Upper lobe of left lung (tissue), 6 donors: ENCODE results near the gene SAPCD2. TPM values are rescaled to one million over a fixed set of nuclear protein-coding genes. Genes with fewer than 3 reads are reported as not detected.
"Not testable (repeated sequence)": the region's sequence is repeated elsewhere in the genome, so short reads cannot be mapped to it uniquely, and the experiment has no call there.

Source experiments
- ATAC-seq, 2 donors: fragments of 200-7000 bp; cut with Tn5 transposase; one replicate each; pipeline ENCODE4 v1.9.1; 2022; ENCODE audit warnings: mild to moderate bottlenecking in 2 of 2, moderate library complexity in 2 of 2; ENCODE audit not compliant: low FRiP score in 2 of 2
- DNase-seq, 2 donors: peaks; one replicate each; pipeline ENCODE4 v3.0.0-alpha.2; 2019 to 2020
- H3K27ac ChIP-seq, 4 donors: fragments of 200-600 bp; sonication (generic); one replicate each; pipeline ENCODE4 v1.5.1; 2016 to 2019
- H3K27me3 ChIP-seq, 4 donors: fragments of 200-600 bp; sonication (generic); one replicate each; pipeline ENCODE4 v1.5.1; 2017 to 2019
- H3K36me3 ChIP-seq, 4 donors: fragments of 200-600 bp; sonication (generic); one replicate each; pipeline ENCODE4 v1.5.1; 2016 to 2019
- H3K4me1 ChIP-seq, 4 donors: fragments of 200-600 bp; sonication (generic); one replicate each; pipeline ENCODE4 v1.5.1; 2018 to 2019
- H3K4me3 ChIP-seq, 4 donors: fragments of 200-600 bp; sonication (generic); one replicate each; pipeline ENCODE4 v1.5.1; 2017 to 2019; ENCODE audit warnings: mild to moderate bottlenecking in 2 of 4, moderate library complexity in 1 of 4
- H3K9me3 ChIP-seq, 4 donors: fragments of 200-600 bp; sonication (generic); one replicate each; pipeline ENCODE4 v1.5.1; 2018 to 2019
- CTCF ChIP-seq, 6 experiments: fragments of 450-650 bp in 4 of 6; fragments of 200-600 bp in 2 of 6; sonication (generic) in 2 of 6; IDR thresholded peaks; one replicate each; pipeline ENCODE4 v1.5.1; 2016 to 2019; ENCODE audit warnings: antibody characterized with exemption in 6 of 6
- EP300 ChIP-seq, 4 donors: sonication (generic); formaldehyde crosslinking; IDR thresholded peaks; one replicate each; pipeline ENCODE4 v1.5.1; 2017; ENCODE audit warnings: antibody characterized with exemption in 4 of 4, control low read depth in 2 of 4
- POLR2A ChIP-seq, 4 donors: fragments of 450-650 bp; IDR thresholded peaks; one replicate each; pipeline ENCODE4 v1.5.1; 2016 to 2017; ENCODE audit warnings: antibody characterized with exemption in 4 of 4, mild to moderate bottlenecking in 2 of 4
- POLR2AphosphoS5 ChIP-seq, 2 donors: sonication (generic); formaldehyde crosslinking; IDR thresholded peaks; one replicate each; pipeline ENCODE4 v1.5.1; 2017; ENCODE audit warnings: antibody characterized with exemption in 2 of 2
- WGBS, 2 donors: methylation state at CpG; one replicate each; pipeline ENCODE4 v1.1.5; 2017 to 2018; 5-methylcytosine and 5-hydroxymethylcytosine counted together
- total RNA-seq, 6 donors: library from RNA; depleted of rRNA in 4 of 6; stranded (reverse); fragments of >200 nt in 4 of 6; gene quantifications; one replicate each; pipeline versions ENCODE4 v1.1.0 to v1.2.1, GENCODE V29; 2016 to 2021
- donor health status: DM: no; HTN: no; CAD: no; lungs with moderate emphysema.
- donor health status: DM: no; HTN: yes; CAD: no; lungs with severe emphysema.

Gene SAPCD2
- total RNA-seq, 6 donors from 2014 or later, result 0.69 to 6.8 (median 1.4) TPM

DNA sequence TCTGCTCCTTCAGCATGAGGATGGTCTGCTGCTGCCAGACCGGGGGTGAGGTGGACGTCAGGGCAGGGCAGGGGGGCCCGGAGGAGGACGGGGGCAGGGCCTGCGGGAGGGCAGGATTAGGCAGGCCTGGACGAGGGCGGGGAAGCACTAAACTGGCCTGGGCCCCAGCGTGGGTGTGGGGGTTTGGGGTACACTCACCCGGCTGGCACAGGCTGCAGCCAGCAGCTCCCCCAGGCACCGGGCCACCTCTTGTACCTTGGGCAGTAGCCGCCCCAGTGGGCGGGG is 5.5 kb downstream of the SAPCD2 start:
- peak in 1 of 2 donors; percentile 7 for ATAC-seq
- Histone ChIP-seq H3K4me1 (peaks cover 8 to 18% (median 14%) of the 10 kb centered on the region in 4 donors), H3K36me3 (no peaks in the 10 kb centered on the region), H3K9me3 (no peaks in the 10 kb centered on the region), H3K27ac (no peak overlapping the region), H3K27me3 (peaks cover 0 to 10% (median 0%) of the 10 kb centered on the region in 4 donors), H3K4me3 (no peak overlapping the region)
- 84 to 90% methylated on average over 5 to 10 of the region's 12 CpGs for WGBS, 2 donors
- DNase-seq, result peak in 1 of 2 donors; percentile 72
- TF ChIP-seq POLR2A (IDR thresholded peaks at IDR 0.05), result no peak
- no peak for TF ChIP-seq CTCF (IDR thresholded peaks at IDR 0.05)
- TF ChIP-seq POLR2AphosphoS5 (IDR thresholded peaks at IDR 0.05), result no peak

DNA sequence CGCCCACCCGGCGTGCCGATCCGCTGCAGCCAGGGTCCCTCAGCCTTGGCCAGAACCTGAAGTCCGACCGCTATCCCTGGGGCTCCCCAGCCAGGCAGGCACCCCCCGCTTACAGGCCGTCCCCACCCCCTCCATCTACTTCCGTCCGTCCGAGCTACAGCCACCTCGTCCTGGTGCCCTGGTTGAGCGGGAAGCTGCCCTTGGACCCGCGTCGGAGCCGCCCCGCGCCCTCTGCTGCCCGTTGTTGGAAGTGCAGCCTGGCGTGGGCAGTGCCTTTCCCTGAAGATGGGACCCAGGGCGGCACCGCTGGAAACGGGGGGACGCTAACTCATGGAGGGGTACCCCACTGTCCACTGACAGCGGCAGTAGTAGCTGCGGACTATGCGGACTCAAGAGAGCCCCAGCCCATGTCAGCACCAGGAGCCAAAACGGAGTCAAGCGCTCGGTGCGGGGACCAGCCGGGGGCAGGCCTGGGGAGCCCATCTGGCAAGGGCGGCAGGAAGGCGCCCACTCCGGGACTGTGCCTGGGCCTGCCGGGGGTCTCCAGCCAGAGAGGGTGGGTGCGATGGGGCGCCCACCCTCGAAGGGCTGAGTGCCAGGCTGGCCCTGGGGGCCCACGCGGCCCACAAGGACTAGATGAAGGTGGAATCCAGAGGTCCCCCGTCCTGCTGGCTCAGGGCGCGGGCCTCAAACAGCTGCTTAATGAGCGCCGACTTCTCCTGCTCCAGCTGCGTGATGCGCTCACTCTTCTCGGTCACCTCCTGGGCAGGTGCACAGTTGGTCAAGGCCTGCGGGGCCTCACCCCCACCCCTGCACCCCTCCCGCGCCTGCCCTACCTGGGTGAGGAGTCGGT is 6.1 kb downstream of the SAPCD2 start:
- peaks cover 2 to 12% (median 8%) of the 10 kb centered on the region in 4 donors for H3K4me1 ChIP-seq
- no peaks in the 10 kb centered on the region for H3K9me3 ChIP-seq
- ATAC-seq (peak; percentile 59 to 87), DNase-seq (peak in 1 of 2 donors; percentile 96)
- H3K36me3 ChIP-seq, result no peaks in the 10 kb centered on the region
- no peak overlapping the region for H3K4me3 ChIP-seq
- H3K27me3 ChIP-seq, result peaks cover 0 to 4% (median 0%) of the 10 kb centered on the region in 4 donors
- 57 to 98% methylated on average over 14 to 46 of the region's 55 CpGs for WGBS, 2 donors
- TF ChIP-seq CTCF (IDR thresholded peaks at IDR 0.05), result peak; percentile 96 to 99 (median 98)
- TF ChIP-seq POLR2A (IDR thresholded peaks at IDR 0.05), result no peak
- H3K27ac ChIP-seq, result no peak overlapping the region

DNA sequence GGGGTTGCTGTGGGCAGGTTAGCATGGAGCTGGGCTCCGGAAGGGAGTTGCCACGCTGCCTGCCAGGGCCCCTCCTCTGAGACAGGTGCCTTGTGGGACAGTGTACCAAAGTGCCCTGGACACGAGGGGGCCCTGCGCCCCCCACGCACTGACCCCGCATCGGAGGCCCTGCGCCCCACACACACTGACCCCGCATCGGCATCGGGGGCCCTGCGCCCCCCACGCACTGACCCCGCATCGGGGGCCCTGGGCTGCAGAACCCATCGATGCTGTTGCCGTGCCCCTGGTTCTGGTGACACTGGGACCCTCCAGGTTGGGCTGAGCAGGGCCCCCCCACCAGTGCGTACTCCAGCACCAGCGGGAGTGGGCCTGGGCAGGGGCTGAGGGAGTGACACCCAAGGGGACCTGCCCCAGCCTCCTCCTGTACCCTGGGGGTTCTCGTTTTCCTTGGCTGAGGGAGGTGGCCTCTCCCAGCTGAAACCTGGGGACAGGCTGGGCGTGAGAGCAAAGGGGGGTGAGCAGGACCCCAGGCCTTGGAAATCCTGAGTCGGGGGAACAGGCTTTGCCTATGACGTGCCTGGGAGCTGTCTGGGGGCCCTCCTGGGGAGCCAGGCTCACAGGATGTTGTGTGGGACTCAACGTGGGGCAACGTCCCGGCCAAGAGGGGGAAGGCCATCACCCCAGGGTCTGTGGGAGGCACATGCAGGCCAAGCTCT is 6.9 kb downstream of the SAPCD2 start:
- ATAC-seq (no peak), DNase-seq (peak in 1 of 2 donors; percentile 68)
- no peaks in the 10 kb centered on the region for H3K36me3 ChIP-seq
- peaks cover 0 to 8% (median 6%) of the 10 kb centered on the region in 4 donors for H3K4me1 ChIP-seq
- no peaks in the 10 kb centered on the region for H3K27me3 ChIP-seq
- TF ChIP-seq POLR2A (IDR thresholded peaks at IDR 0.05) (no peak), EP300 (IDR thresholded peaks at IDR 0.05) (no peak), CTCF (IDR thresholded peaks at IDR 0.05) (no peak), POLR2AphosphoS5 (IDR thresholded peaks at IDR 0.05) (no peak)
- no peak overlapping the region for H3K27ac ChIP-seq
- H3K4me3 ChIP-seq, result no peak overlapping the region
- no peaks in the 10 kb centered on the region for H3K9me3 ChIP-seq
- WGBS, 2 donors, result 74 to 80% methylated on average over 6 to 14 of the region's 26 CpGs

- WGBS, 2 donors, result 83% methylated on average over 1 of the region's 9 CpGs; no CpG with 5 or more reads in 1 of the 2 donors
- H3K27ac ChIP-seq, ATAC-seq, H3K36me3 ChIP-seq, H3K4me1 ChIP-seq, H3K4me3 ChIP-seq, H3K27me3 ChIP-seq, H3K9me3 ChIP-seq: not testable (repeated sequence)
- peak in 1 of 2 donors; percentile 50 for DNase-seq
Observed at GRCh38 chr9:137062798-137063197, 7.6 kb downstream of the SAPCD2 start.

DNA sequence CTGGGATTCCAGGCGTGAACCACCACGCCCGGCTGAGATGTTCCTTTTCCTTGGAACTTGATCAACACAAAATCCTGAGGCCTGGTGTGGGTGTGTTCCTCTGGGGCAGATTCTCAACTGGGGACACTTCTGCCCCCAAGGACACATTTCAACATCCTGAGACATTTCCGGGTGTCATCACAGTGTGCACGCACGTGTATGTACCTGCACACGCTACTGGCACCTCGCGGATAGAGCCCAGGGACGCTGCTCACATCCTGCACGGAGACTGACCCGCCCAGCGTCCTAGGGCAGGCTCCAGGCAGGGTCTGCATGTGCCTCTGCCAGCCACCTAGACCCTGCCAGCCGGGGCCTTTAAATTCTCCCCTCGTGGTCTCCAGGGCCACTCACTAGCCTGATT is 8.0 kb downstream of the SAPCD2 start:
- Histone ChIP-seq H3K4me3 (no peak overlapping the region), H3K4me1 (peaks cover 0 to 8% (median 6%) of the 10 kb centered on the region in 4 donors), H3K27me3 (no peaks in the 10 kb centered on the region), H3K27ac (no peak overlapping the region), H3K9me3 (no peaks in the 10 kb centered on the region), H3K36me3 (no peaks in the 10 kb centered on the region)
- 81 to 86% methylated on average over 13 to 15 of the region's 15 CpGs for WGBS, 2 donors
- TF ChIP-seq EP300 (IDR thresholded peaks at IDR 0.05) (no peak), CTCF (IDR thresholded peaks at IDR 0.05) (no peak), POLR2AphosphoS5 (IDR thresholded peaks at IDR 0.05) (no peak), POLR2A (IDR thresholded peaks at IDR 0.05) (no peak)
- DNase-seq, result peak in 1 of 2 donors; percentile 8
- ATAC-seq, result no peak
